GM12878 (cell line): ENCODE results near the gene CDC25C. TPM values are rescaled to one million over a fixed set of nuclear protein-coding genes. Genes with fewer than 3 reads are reported as not detected.
A peak's percentile ranks its signal among the peaks of the same experiment; 100 is the strongest.

Experiments used
- ATF2 ChIP-seq: IDR thresholded peaks from 2 replicates; pipeline ENCODE4 v1.6.1; 2012; ENCODE audit warnings: low read length, inconsistent platforms
- BACH1 ChIP-seq: fragments of 450-650 bp; IDR thresholded peaks from 2 replicates; pipeline ENCODE4 v1.6.1; 2017; ENCODE audit warnings: mild to moderate bottlenecking, borderline replicate concordance
- BCL3 ChIP-seq: IDR thresholded peaks from 2 replicates; pipeline ENCODE4 v1.6.1; 2011; ENCODE audit warnings: borderline replicate concordance, low read depth, mild to moderate bottlenecking, moderate library complexity, low read length; ENCODE audit not compliant: insufficient read depth, poor library complexity, severe bottlenecking
- CBFB ChIP-seq: IDR thresholded peaks from 2 replicates; pipeline ENCODE4 v1.6.1; 2016; ENCODE audit warnings: antibody characterized with exemption, low read depth
- GABPA ChIP-seq: IDR thresholded peaks from 2 replicates; pipeline ENCODE4 v1.6.1; 2014; ENCODE audit warnings: antibody characterized with exemption, low read depth, mild to moderate bottlenecking, inconsistent platforms
- GATAD2B ChIP-seq: fragments of 450-650 bp; conservative IDR thresholded peaks from 2 replicates; pipeline ENCODE4 v1.6.1; 2017; ENCODE audit warnings: low read depth, mild to moderate bottlenecking, moderate library complexity
- HSF1 ChIP-seq: fragments of 150-350 bp; IDR thresholded peaks from 2 replicates; pipeline ENCODE4 v1.6.1; 2014; ENCODE audit warnings: mild to moderate bottlenecking, low read depth, low read length
- NR2C1 ChIP-seq: fragments of 450-650 bp; IDR thresholded peaks from 2 replicates; pipeline ENCODE4 v1.6.1; 2017; ENCODE audit warnings: antibody characterized with exemption, mild to moderate bottlenecking, moderate library complexity
- NR2F1 ChIP-seq: fragments of 450-650 bp; conservative IDR thresholded peaks from 2 replicates; pipeline ENCODE4 v1.6.1; 2017; ENCODE audit warnings: mild to moderate bottlenecking
- POLR2AphosphoS5 ChIP-seq: IDR thresholded peaks from 2 replicates; pipeline ENCODE4 v1.6.1; 2011; ENCODE audit warnings: mild to moderate bottlenecking, low read length, inconsistent platforms
- SIN3A ChIP-seq: IDR thresholded peaks from 2 replicates; pipeline ENCODE4 v1.6.1; 2012; ENCODE audit warnings: low read depth, low read length, improper control_type of control experiment
- SKIL ChIP-seq: fragments of 450-650 bp; IDR thresholded peaks from 2 replicates; pipeline ENCODE4 v1.6.1; 2017; ENCODE audit warnings: mild to moderate bottlenecking, low read depth, inconsistent platforms; ENCODE audit not compliant: poor library complexity, severe bottlenecking
- SREBF2 ChIP-seq: IDR thresholded peaks from 2 replicates; pipeline ENCODE4 v1.6.1; 2012; ENCODE audit warnings: mild to moderate bottlenecking, low read length
- YBX1 ChIP-seq: fragments of 450-650 bp; IDR thresholded peaks from 2 replicates; pipeline ENCODE4 v1.6.1; 2016; ENCODE audit warnings: antibody characterized with exemption
- ZNF207 ChIP-seq: fragments of 450-650 bp; IDR thresholded peaks from 2 replicates; pipeline ENCODE4 v1.6.1; 2014; ENCODE audit warnings: antibody characterized with exemption, mild to moderate bottlenecking, borderline replicate concordance
- polyA plus RNA-seq, 11 experiments: library from polyadenylated mRNA; depleted of rRNA in 4 of 11; unstranded in 6 of 11; stranded (reverse) in 5 of 11; fragments of >200 nt; fragmentation: Nextera tagmentation in 4 of 11; fragmentation: Illumina TruSeq in 1 of 11; extraction: Ambion mirVana in 4 of 11; extraction: Trizol in 1 of 11; gene quantifications; 1 replicate in 1 of 11; 2 replicates in 10 of 11; pipeline versions ENCODE4 v1.2.1 to v1.2.3, GENCODE V29; 2011 to 2016; ENCODE audit warnings: inconsistent platforms in 2 of 11, missing spikeins in 2 of 11, low read depth in 1 of 11
- total RNA-seq, 4 experiments: library from RNA; depleted of rRNA in 3 of 4; stranded (reverse); fragments of >200 nt in 3 of 4; fragmentation: Illumina TruSeq in 1 of 4; extraction: Trizol in 1 of 4; gene quantifications; 2 replicates each; pipeline versions ENCODE4 v1.2.1 to v1.2.3, GENCODE V29; 2013 to 2021
- TF ChIP-seq, protein P1 (sequence below): IDR thresholded peaks from 2 replicates; pipeline ENCODE4 v1.6.1; 2012; ENCODE audit warnings: low read depth, low read length, improper control_type of control experiment
- TF ChIP-seq, protein P2 (sequence below): IDR thresholded peaks from 2 replicates; pipeline ENCODE4 v1.6.1; 2011; ENCODE audit warnings: borderline replicate concordance, low read depth, mild to moderate bottlenecking, moderate library complexity, mixed read lengths, low read length; ENCODE audit not compliant: insufficient read depth; ENCODE audit errors: extremely low read length

CDC25C gene
- total and polyA plus RNA-seq, 10 of the 15 experiments (the other 5 are each of a cell fraction or from before 2014, with no cell fraction given): 9.2 to 30.7 (median 14.9) TPM

- TF ChIP-seq BACH1 (peak; percentile 95), NR2C1 (peak; percentile 38; the same call in 1 of the 2 replicates), NR2F1 (peak; percentile 51; the same call in 1 of the 2 replicates), SIN3A (peak; percentile 93), YBX1 (no peak), GATAD2B (peak; percentile 62), SREBF2 (no peak), ATF2 (no peak; the same call in 1 of the 2 replicates), SKIL (peak; percentile 98), CBFB (peak; percentile 98), GABPA (no peak), HSF1 (no peak), POLR2AphosphoS5 (peak; percentile 100), ZNF207 (peak; percentile 97), BCL3 (peak; percentile 22)
- TF ChIP-seq, protein P1, sequence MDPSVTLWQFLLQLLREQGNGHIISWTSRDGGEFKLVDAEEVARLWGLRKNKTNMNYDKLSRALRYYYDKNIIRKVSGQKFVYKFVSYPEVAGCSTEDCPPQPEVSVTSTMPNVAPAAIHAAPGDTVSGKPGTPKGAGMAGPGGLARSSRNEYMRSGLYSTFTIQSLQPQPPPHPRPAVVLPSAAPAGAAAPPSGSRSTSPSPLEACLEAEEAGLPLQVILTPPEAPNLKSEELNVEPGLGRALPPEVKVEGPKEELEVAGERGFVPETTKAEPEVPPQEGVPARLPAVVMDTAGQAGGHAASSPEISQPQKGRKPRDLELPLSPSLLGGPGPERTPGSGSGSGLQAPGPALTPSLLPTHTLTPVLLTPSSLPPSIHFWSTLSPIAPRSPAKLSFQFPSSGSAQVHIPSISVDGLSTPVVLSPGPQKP: peak; percentile 59; the same call in 1 of the 2 replicates
- TF ChIP-seq, protein P2, sequence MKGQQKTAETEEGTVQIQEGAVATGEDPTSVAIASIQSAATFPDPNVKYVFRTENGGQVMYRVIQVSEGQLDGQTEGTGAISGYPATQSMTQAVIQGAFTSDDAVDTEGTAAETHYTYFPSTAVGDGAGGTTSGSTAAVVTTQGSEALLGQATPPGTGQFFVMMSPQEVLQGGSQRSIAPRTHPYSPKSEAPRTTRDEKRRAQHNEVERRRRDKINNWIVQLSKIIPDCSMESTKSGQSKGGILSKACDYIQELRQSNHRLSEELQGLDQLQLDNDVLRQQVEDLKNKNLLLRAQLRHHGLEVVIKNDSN: no peak
These were observed 6.2 kb upstream of the CDC25C start, which contains the start of gene FAM53C (continued) for GRCh38 chr5:138337685-138338410.
